GM12864 (cell line): ENCODE measurements around the gene DLX2.
"Not testable (repeated sequence)": the region's sequence is repeated elsewhere in the genome, so short reads cannot be mapped to it uniquely, and the experiment has no call there.

Experiments
- DNase-seq: peaks from one replicate; pipeline ENCODE4 v3.0.0-alpha.2; 2011; ENCODE audit warnings: low read depth
- H3K4me3 ChIP-seq: 2 replicates; pipeline ENCODE4 v1.5.1; 2011; ENCODE audit warnings: mild to moderate bottlenecking, low read depth, low read length, control low read depth
- CTCF ChIP-seq: IDR thresholded peaks from 2 replicates; pipeline ENCODE4 v1.5.1; 2011; ENCODE audit warnings: low read depth, mild to moderate bottlenecking, moderate library complexity, low read length, control low read depth, inconsistent platforms; ENCODE audit errors: missing control alignments

DLX2 gene

GRCh38 chr2:172062402-172063004 lies 40.2 kb downstream of the DLX2 start:
- no peak overlapping the region for H3K4me3 ChIP-seq
- TF ChIP-seq CTCF, result no peak
- DNase-seq, result no peak

GRCh38 chr2:172060118-172060517 lies 42.6 kb downstream of the DLX2 start:
- H3K4me3 ChIP-seq, DNase-seq: not testable (repeated sequence)

GRCh38 chr2:172058660-172059059 lies 44.0 kb downstream of the DLX2 start:
- no peak overlapping the region for H3K4me3 ChIP-seq
- no peak for TF ChIP-seq CTCF
- DNase-seq, result no peak

GRCh38 chr2:172056293-172056692 lies 46.4 kb downstream of the DLX2 start:
- TF ChIP-seq CTCF, result no peak

GRCh38 chr2:172053486-172053885 lies 49.2 kb downstream of the DLX2 start:
- H3K4me3 ChIP-seq, result no peak overlapping the region
- no peak for TF ChIP-seq CTCF
- no peak for DNase-seq

More at GRCh38 chr2:172056293-172056692, 46.4 kb downstream of the DLX2 start:
- no peak overlapping the region for H3K4me3 ChIP-seq
- no peak for DNase-seq

GRCh38 chr2:172052000-172052983 lies 50.4 kb downstream of the DLX2 start:
- no peak for DNase-seq
- no peak overlapping the region for H3K4me3 ChIP-seq
- TF ChIP-seq CTCF, result no peak

GRCh38 chr2:172050479-172051125 lies 52.1 kb downstream of the DLX2 start:
- no peak for TF ChIP-seq CTCF
- DNase-seq, result no peak
- H3K4me3 ChIP-seq, result no peak overlapping the region
